Activated naive CD4-positive, alpha-beta T cell treated with anti-CD3 and anti-CD28 coated beads, Interleukin-2, amount 50 U/mL, for 24 hours (primary cell): ENCODE results near the gene RPL41.

Experiments used
- H3K27ac Mint-ChIP-seq: one replicate; pipeline ENCODE4 v1.8.0; 2021; ENCODE audit warnings: mild to moderate bottlenecking, mixed read lengths
- H3K27me3 Mint-ChIP-seq: one replicate; pipeline ENCODE4 v1.8.0; 2021; ENCODE audit warnings: mixed read lengths
- H3K36me3 Mint-ChIP-seq: one replicate; pipeline ENCODE4 v1.8.0; 2021; ENCODE audit warnings: mixed read lengths
- H3K4me1 Mint-ChIP-seq: one replicate; pipeline ENCODE4 v1.8.0; 2021; ENCODE audit warnings: mixed read lengths
- H3K4me3 Mint-ChIP-seq: one replicate; pipeline ENCODE4 v1.8.0; 2021; ENCODE audit warnings: mild to moderate bottlenecking, mixed read lengths
- H3K9me3 Mint-ChIP-seq: one replicate; pipeline ENCODE4 v1.8.0; 2021; ENCODE audit warnings: mixed read lengths

RPL41 gene

GRCh38 chr12:56163533-56164344, 47.3 kb downstream of the RPL41 start:
- no peaks in the 10 kb centered on the region for H3K9me3 Mint-ChIP-seq
- H3K27ac Mint-ChIP-seq, result peak overlapping the region; percentile 48
- peaks cover 17% of the 10 kb centered on the region for H3K36me3 Mint-ChIP-seq
- H3K27me3 Mint-ChIP-seq, result no peaks in the 10 kb centered on the region
- H3K4me1 Mint-ChIP-seq, result peaks cover 29% of the 10 kb centered on the region
- H3K4me3 Mint-ChIP-seq, result no peak overlapping the region

- Mint-ChIP-seq H3K36me3 (peaks cover 12% of the 10 kb centered on the region), H3K9me3 (no peaks in the 10 kb centered on the region), H3K27me3 (no peaks in the 10 kb centered on the region), H3K27ac (peak overlapping the region; percentile 48), H3K4me1 (peaks cover 24% of the 10 kb centered on the region), H3K4me3 (no peak overlapping the region)
These were observed 47.9 kb downstream of the RPL41 start for GRCh38 chr12:56164345-56164729.

DNA sequence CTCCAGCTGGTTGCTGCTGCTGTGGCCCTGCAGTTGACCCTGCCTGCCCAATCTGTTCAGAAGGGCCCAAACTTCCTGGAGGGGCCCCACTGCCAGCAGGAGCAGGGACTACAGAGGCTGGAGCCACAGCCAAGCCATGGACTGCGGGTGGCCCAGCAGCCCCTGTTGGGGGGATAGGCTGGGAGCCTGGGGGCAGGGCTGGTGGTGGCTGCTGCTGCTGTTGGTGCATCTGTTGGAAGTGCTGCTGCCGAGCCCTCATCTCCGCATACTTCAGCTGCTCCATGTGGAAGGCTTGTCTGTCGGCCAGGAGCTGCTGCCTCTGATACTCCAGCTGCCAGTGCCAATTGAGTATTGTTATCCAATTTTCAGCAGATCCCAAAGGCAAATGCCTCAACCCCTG, 48.9 kb downstream of the RPL41 start:
- Mint-ChIP-seq H3K9me3 (no peaks in the 10 kb centered on the region), H3K27me3 (no peaks in the 10 kb centered on the region), H3K36me3 (peaks cover 17% of the 10 kb centered on the region), H3K4me1 (peaks cover 14% of the 10 kb centered on the region), H3K4me3 (no peak overlapping the region), H3K27ac (peak overlapping the region; percentile 62)
